Measurements from ENCODE around the gene MTHFSD.
"Not testable (repeated sequence)": the region's sequence is repeated elsewhere in the genome, so short reads cannot be mapped to it uniquely, and the experiment has no call there.

Gene MTHFSD

GRCh38 chr16:86591270-86591669 lies 36.2 kb upstream of the MTHFSD start:
- Histone ChIP-seq H3K36me3 (ENCODE audit: control insufficient read depth, insufficient read depth, low read length) (no peaks in the 10 kb centered on the region), H3K4me3 (ENCODE audit: low read length) (no peak overlapping the region), H3K4me1 (ENCODE audit: control insufficient read depth, insufficient read depth, low read length) (peaks cover 12% of the 10 kb centered on the region), H3K9ac (ENCODE audit: low read length) (no peak overlapping the region), H3K27me3 (ENCODE audit: control insufficient read depth, insufficient read depth, low read length) (peaks cover 38% of the 10 kb centered on the region), H3K9me3 (ENCODE audit: control insufficient read depth, low read length) (no peaks in the 10 kb centered on the region)

GRCh38 chr16:86590501-86591144 lies 35.6 kb upstream of the MTHFSD start:
- H3K4me1 ChIP-seq (ENCODE audit: control insufficient read depth, insufficient read depth, low read length), result peaks cover 12% of the 10 kb centered on the region
- no peaks in the 10 kb centered on the region for H3K9me3 ChIP-seq (ENCODE audit: control insufficient read depth, low read length)
- peaks cover 32% of the 10 kb centered on the region for H3K27me3 ChIP-seq (ENCODE audit: control insufficient read depth, insufficient read depth, low read length)
- no peak overlapping the region for H3K4me3 ChIP-seq (ENCODE audit: low read length)
- H3K36me3 ChIP-seq (ENCODE audit: control insufficient read depth, insufficient read depth, low read length), result no peaks in the 10 kb centered on the region
- H3K9ac ChIP-seq (ENCODE audit: low read length), result no peak overlapping the region

- not testable (repeated sequence) for H3K4me3 ChIP-seq (ENCODE audit: low read length); H3K9ac ChIP-seq (ENCODE audit: low read length); H3K9me3 ChIP-seq (ENCODE audit: control insufficient read depth, low read length); H3K36me3 ChIP-seq (ENCODE audit: control insufficient read depth, insufficient read depth, low read length)
- Histone ChIP-seq H3K4me1 (ENCODE audit: control insufficient read depth, insufficient read depth, low read length) (peaks cover 12% of the 10 kb centered on the region), H3K27me3 (ENCODE audit: control insufficient read depth, insufficient read depth, low read length) (peaks cover 39% of the 10 kb centered on the region)
These were observed 32.9 kb upstream of the MTHFSD start for GRCh38 chr16:86587955-86588354.

GRCh38 chr16:86587487-86587886 lies 32.5 kb upstream of the MTHFSD start:
- no peak overlapping the region for H3K9ac ChIP-seq (ENCODE audit: low read length)
- no peaks in the 10 kb centered on the region for H3K36me3 ChIP-seq (ENCODE audit: control insufficient read depth, insufficient read depth, low read length)
- H3K27me3 ChIP-seq (ENCODE audit: control insufficient read depth, insufficient read depth, low read length), result peaks cover 37% of the 10 kb centered on the region
- no peaks in the 10 kb centered on the region for H3K9me3 ChIP-seq (ENCODE audit: control insufficient read depth, low read length)
- no peak overlapping the region for H3K4me3 ChIP-seq (ENCODE audit: low read length)
- H3K4me1 ChIP-seq (ENCODE audit: control insufficient read depth, insufficient read depth, low read length), result peaks cover 12% of the 10 kb centered on the region

- no peaks in the 10 kb centered on the region for H3K36me3 ChIP-seq (ENCODE audit: control insufficient read depth, insufficient read depth, low read length)
- peaks cover 12% of the 10 kb centered on the region for H3K4me1 ChIP-seq (ENCODE audit: control insufficient read depth, insufficient read depth, low read length)
- no peaks in the 10 kb centered on the region for H3K9me3 ChIP-seq (ENCODE audit: control insufficient read depth, low read length)
- H3K27me3 ChIP-seq (ENCODE audit: control insufficient read depth, insufficient read depth, low read length), result peaks cover 39% of the 10 kb centered on the region
- H3K4me3 ChIP-seq (ENCODE audit: low read length), result no peak overlapping the region
- no peak overlapping the region for H3K9ac ChIP-seq (ENCODE audit: low read length)
These were observed 31.0 kb upstream of the MTHFSD start for GRCh38 chr16:86585821-86586611.

GRCh38 chr16:86584726-86585721 lies 30.0 kb upstream of the MTHFSD start:
- Histone ChIP-seq H3K36me3 (ENCODE audit: control insufficient read depth, insufficient read depth, low read length) (no peaks in the 10 kb centered on the region), H3K4me1 (ENCODE audit: control insufficient read depth, insufficient read depth, low read length) (peaks cover 6% of the 10 kb centered on the region), H3K9ac (ENCODE audit: low read length) (no peak overlapping the region), H3K4me3 (ENCODE audit: low read length) (no peak overlapping the region), H3K27me3 (ENCODE audit: control insufficient read depth, insufficient read depth, low read length) (peaks cover 49% of the 10 kb centered on the region), H3K9me3 (ENCODE audit: control insufficient read depth, low read length) (no peaks in the 10 kb centered on the region)

- Histone ChIP-seq H3K4me3 (ENCODE audit: low read length) (no peak overlapping the region), H3K27me3 (ENCODE audit: control insufficient read depth, insufficient read depth, low read length) (peaks cover 54% of the 10 kb centered on the region), H3K9ac (ENCODE audit: low read length) (no peak overlapping the region), H3K9me3 (ENCODE audit: control insufficient read depth, low read length) (no peaks in the 10 kb centered on the region), H3K36me3 (ENCODE audit: control insufficient read depth, insufficient read depth, low read length) (no peaks in the 10 kb centered on the region), H3K4me1 (ENCODE audit: control insufficient read depth, insufficient read depth, low read length) (no peaks in the 10 kb centered on the region)
These were observed 29.1 kb upstream of the MTHFSD start for GRCh38 chr16:86584071-86584685.

- Histone ChIP-seq H3K4me1 (ENCODE audit: control insufficient read depth, insufficient read depth, low read length) (peaks cover 3% of the 10 kb centered on the region), H3K4me3 (ENCODE audit: low read length) (no peak overlapping the region), H3K9ac (ENCODE audit: low read length) (no peak overlapping the region), H3K27me3 (ENCODE audit: control insufficient read depth, insufficient read depth, low read length) (peaks cover 75% of the 10 kb centered on the region), H3K36me3 (ENCODE audit: control insufficient read depth, insufficient read depth, low read length) (no peaks in the 10 kb centered on the region), H3K9me3 (ENCODE audit: control insufficient read depth, low read length) (no peaks in the 10 kb centered on the region)
These were observed 26.4 kb upstream of the MTHFSD start for GRCh38 chr16:86581458-86581857.

GRCh38 chr16:86580791-86581170 lies 25.7 kb upstream of the MTHFSD start:
- Histone ChIP-seq H3K4me1 (ENCODE audit: control insufficient read depth, insufficient read depth, low read length) (peaks cover 10% of the 10 kb centered on the region), H3K4me3 (ENCODE audit: low read length) (no peak overlapping the region), H3K9me3 (ENCODE audit: control insufficient read depth, low read length) (no peaks in the 10 kb centered on the region), H3K27me3 (ENCODE audit: control insufficient read depth, insufficient read depth, low read length) (peaks cover 80% of the 10 kb centered on the region), H3K9ac (ENCODE audit: low read length) (no peak overlapping the region), H3K36me3 (ENCODE audit: control insufficient read depth, insufficient read depth, low read length) (no peaks in the 10 kb centered on the region)

- peaks cover 15% of the 10 kb centered on the region for H3K4me1 ChIP-seq (ENCODE audit: control insufficient read depth, insufficient read depth, low read length)
- H3K4me3 ChIP-seq (ENCODE audit: low read length), result no peak overlapping the region
- H3K9me3 ChIP-seq (ENCODE audit: control insufficient read depth, low read length), result no peaks in the 10 kb centered on the region
- H3K36me3 ChIP-seq (ENCODE audit: control insufficient read depth, insufficient read depth, low read length), result no peaks in the 10 kb centered on the region
- H3K9ac ChIP-seq (ENCODE audit: low read length), result no peak overlapping the region
- peaks cover 82% of the 10 kb centered on the region for H3K27me3 ChIP-seq (ENCODE audit: control insufficient read depth, insufficient read depth, low read length)
These were observed 25.2 kb upstream of the MTHFSD start for GRCh38 chr16:86580063-86580790.
